ENCODE measurements around the gene KCNH1.

DNA sequence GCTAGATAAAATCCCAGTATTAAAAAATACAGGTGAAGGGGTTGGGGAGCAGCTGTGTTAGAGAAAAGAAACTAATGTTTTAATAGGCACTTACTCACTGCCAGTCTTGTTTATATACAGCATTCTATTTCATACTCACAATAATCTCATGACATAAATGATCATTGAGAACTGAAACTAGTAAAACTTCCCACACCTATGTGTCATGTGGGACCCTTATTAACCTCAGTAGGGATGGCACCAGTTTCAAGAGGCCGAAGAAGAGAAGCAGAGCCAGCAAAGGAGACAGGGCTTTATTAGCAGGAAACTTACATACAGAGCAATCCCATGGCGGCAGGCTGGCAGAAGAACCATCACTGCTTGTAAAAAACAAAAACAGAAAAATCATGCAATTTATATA lies 48.8 kb upstream of the KCNH1 start:
- TF ChIP-seq CTCF (IDR thresholded peaks at IDR 0.05) (no peak), POLR2A (IDR thresholded peaks at IDR 0.05) (no peak), EP300 (IDR thresholded peaks at IDR 0.05) (no peak)
